ENCODE results near the gene GRXCR1.

- TF ChIP-seq POLR2A (IDR thresholded peaks at IDR 0.05; ENCODE audit: low read depth, low read length), result no peak
- TF ChIP-seq POLR2AphosphoS5 (IDR thresholded peaks at IDR 0.05; ENCODE audit: low read depth, low read length), result no peak
- TF ChIP-seq POU2F2 (IDR thresholded peaks at IDR 0.05; ENCODE audit: low read depth, low read length), result no peak
- no peak for TF ChIP-seq SPI1 (IDR thresholded peaks at IDR 0.05; ENCODE audit: low read depth, low read length)
Measured at GRCh38 chr4:42895452-42895851, 2.9 kb downstream of the GRXCR1 start.

All from GM12891 (cell line).